Activated CD4-positive, alpha-beta T cell treated with anti-CD3 and anti-CD28 coated beads for 48 hours (primary cell): ENCODE data around the gene CCHCR1.
A peak's percentile ranks its signal among the peaks of the same experiment; 100 is the strongest.

Experiments
- DNase-seq: peaks from one replicate; pipeline ENCODE4 v3.0.0-alpha.2; 2020

Gene CCHCR1

DNA sequence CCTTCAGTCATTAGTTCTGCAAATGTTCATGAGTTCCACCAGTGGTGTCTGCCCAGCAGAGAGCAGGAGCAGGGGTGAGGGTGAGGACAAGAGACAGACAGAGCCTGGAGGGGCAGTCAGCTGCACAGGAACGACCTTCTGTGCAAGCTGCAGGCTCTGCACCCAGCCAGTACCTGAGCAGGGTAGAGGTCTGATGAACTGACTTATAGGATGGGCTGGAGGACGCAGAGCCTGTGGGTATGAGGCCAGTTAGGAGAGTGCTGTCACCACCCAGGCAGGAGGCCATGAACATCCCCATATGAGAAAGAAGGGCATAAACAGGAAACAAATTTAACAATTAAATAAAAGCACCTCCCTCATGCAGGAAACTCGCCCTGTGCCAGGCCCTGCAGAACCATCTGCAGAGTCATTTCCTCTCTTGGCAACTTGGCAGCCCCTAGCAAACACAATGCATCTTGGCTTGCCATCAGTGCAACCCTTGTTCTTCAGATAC, 63.2 kb downstream of the CCHCR1 start:
- DNase-seq, result peak; percentile 23

DNA sequence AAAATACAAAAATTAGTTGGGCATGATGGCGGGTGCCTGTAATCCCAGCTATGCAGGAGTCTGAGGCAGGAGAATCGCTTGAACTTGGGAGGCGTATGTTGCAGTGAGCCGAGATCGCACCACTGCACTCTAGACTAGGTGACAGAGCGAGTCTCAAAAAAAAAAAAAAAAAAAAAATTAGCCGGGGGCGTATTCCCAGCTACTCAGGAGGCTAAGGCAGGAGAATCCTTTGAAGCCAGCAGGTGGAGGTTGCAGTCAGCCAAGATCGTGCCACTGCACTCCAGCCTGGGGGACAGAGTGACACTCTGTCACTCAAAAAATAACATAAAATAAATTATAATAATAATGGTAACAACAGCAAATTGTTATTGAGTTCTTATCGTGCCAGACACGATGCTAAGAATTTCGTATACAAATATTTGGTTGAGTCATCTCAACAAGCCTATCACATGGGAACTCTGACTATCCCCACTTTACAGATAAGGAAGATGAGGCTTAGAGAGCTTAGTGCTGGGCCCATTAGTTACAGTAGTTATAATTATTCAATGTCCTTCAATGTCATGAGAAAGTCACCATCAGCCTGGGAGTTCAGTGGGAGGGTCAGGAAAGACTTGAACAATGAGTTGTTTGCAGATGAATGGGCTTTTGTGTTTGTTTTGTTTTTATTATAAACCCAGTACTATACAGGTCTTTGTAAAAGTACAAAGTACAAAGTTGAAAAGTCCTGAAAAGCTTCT, 64.7 kb downstream of the CCHCR1 start:
- no peak for DNase-seq
